T-cell (primary cell): ENCODE measurements around the gene COL10A1. TPM values are rescaled to one million over a fixed set of nuclear protein-coding genes. Genes with fewer than 3 reads are reported as not detected.

Experiments
- ATAC-seq, 4 experiments: fragments of 200-7000 bp in 3 of 4; fragments of 150-1000 bp in 1 of 4; cut with Tn5 transposase; replicated peaks in 1 of 4; 1 replicate in 3 of 4; 2 replicates in 1 of 4; pipeline ENCODE4 v1.10.0; 2021; ENCODE audit warnings: moderate library complexity in 3 of 4, mild to moderate bottlenecking in 2 of 4, moderate number of reproducible peaks in 1 of 4
- CTCF ChIA-PET, 2 donors: fragments of 300-600 bp; sonication (Branson Sonifier 250); formaldehyde crosslinking; loops; one replicate each; lab custom pipeline; 2022; ENCODE audit warnings: antibody characterized with exemption in 2 of 2; lab: Charles Lee
- POLR2A ChIA-PET, 2 donors: fragments of 300-600 bp; sonication (Branson Sonifier 250); formaldehyde crosslinking; loops; one replicate each; lab custom pipeline; 2022; ENCODE audit warnings: antibody characterized with exemption in 2 of 2; lab: Charles Lee
- DNase-seq, 35 experiments: peaks; one replicate each; pipeline versions ENCODE4 v3.0.0 to v3.0.0-alpha.2; 2013 to 2023
- H3K27ac ChIP-seq: one replicate; pipeline ENCODE4 v1.5.1; 2013; ENCODE audit warnings: low read length
- H3K27me3 ChIP-seq, 2 experiments: replicated peaks in 1 of 2; 1 replicate in 1 of 2; 2 replicates in 1 of 2; pipeline versions ENCODE4 v1.6.1 to v1.7.0; 2013; ENCODE audit warnings: low read length in 1 of 2, mixed read lengths in 1 of 2; ENCODE audit not compliant: control insufficient read depth in 2 of 2, insufficient read depth in 2 of 2; ENCODE audit errors: extremely low read depth in 1 of 2
- H3K36me3 ChIP-seq, 2 donors: 1 replicate in 1 of 2; 2 replicates in 1 of 2; pipeline versions ENCODE4 v1.6.1 to v1.7.0; 2013; ENCODE audit warnings: low read length in 1 of 2; ENCODE audit not compliant: control insufficient read depth in 2 of 2, insufficient read depth in 1 of 2; ENCODE audit errors: extremely low read depth in 1 of 2
- H3K4me1 ChIP-seq, 2 experiments: 1 replicate in 1 of 2; 2 replicates in 1 of 2; pipeline versions ENCODE4 v1.6.1 to v1.7.0; 2013; ENCODE audit warnings: low read length in 2 of 2, mixed read lengths in 1 of 2; ENCODE audit not compliant: insufficient read depth in 2 of 2, control insufficient read depth in 1 of 2; ENCODE audit errors: extremely low read depth in 1 of 2
- H3K4me3 ChIP-seq, 2 donors: 1 replicate in 1 of 2; 2 replicates in 1 of 2; pipeline versions ENCODE4 v1.5.1 to v1.7.0; 2013; ENCODE audit warnings: mild to moderate bottlenecking in 2 of 2, low read length in 1 of 2, moderate library complexity in 1 of 2; ENCODE audit not compliant: control insufficient read depth in 1 of 2; ENCODE audit errors: extremely low read depth in 1 of 2
- H3K9me3 ChIP-seq: 2 replicates; pipeline ENCODE4 v1.7.0; 2013
- H3K27ac Mint-ChIP-seq, 2 donors: one replicate each; pipeline ENCODE4 v1.8.0; 2020 to 2021; ENCODE audit warnings: mild to moderate bottlenecking in 2 of 2, mixed read lengths in 2 of 2
- H3K27me3 Mint-ChIP-seq, 2 donors: one replicate each; pipeline ENCODE4 v1.8.0; 2021 to 2022; ENCODE audit warnings: mixed read lengths in 2 of 2
- H3K36me3 Mint-ChIP-seq: one replicate; pipeline ENCODE4 v1.8.0; 2021; ENCODE audit warnings: mixed read lengths
- H3K4me1 Mint-ChIP-seq, 3 donors: one replicate each; pipeline ENCODE4 v1.8.0; 2020 to 2022; ENCODE audit warnings: mixed read lengths in 3 of 3, mild to moderate bottlenecking in 1 of 3
- H3K4me3 Mint-ChIP-seq, 3 donors: one replicate each; pipeline ENCODE4 v1.8.0; 2020 to 2022; ENCODE audit warnings: mild to moderate bottlenecking in 3 of 3, mixed read lengths in 3 of 3, moderate library complexity in 3 of 3
- H3K9me3 Mint-ChIP-seq, 3 donors: one replicate each; pipeline ENCODE4 v1.8.0; 2020 to 2022; ENCODE audit warnings: mixed read lengths in 3 of 3
- WGBS: methylation state at CpG from one replicate; pipeline ENCODE4 v1.1.5; 2013; ENCODE audit warnings: missing lambda C conversion rate; ENCODE audit not compliant: insufficient coverage; 5-methylcytosine and 5-hydroxymethylcytosine counted together
- total RNA-seq, 35 experiments: library from RNA in 6 of 35; stranded (reverse) in 6 of 35; fragments of 120-200 nt in 1 of 35; gene quantifications; one replicate each; pipeline versions ENCODE4 v1.2.1 to v1.2.4 and lab custom pipeline; 2013 to 2026

COL10A1 gene
- total RNA-seq, 5 donors from 2014 or later (not counting 1 experiment from before 2014, with no cell fraction given) = not detected

DNA sequence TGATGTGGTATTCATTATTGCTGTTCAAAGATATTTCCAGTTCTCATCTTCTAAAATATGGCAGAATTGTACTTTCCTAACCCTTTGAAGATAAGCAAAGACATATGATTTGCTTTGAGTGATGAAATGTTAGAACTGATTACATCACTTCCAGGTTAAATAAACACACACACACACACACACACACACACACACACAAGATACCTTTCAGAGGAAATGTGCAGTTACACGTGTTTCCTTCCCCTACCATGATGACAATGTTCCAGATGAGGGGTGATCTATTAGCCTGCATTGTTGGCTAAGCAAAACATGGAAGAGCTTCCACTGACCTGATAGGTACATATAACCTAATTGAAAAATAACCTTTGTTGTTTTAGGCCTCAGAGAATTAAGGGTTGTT lies 53.6 kb downstream of the COL10A1 start:
- Histone ChIP-seq H3K4me3 (no peak overlapping the region), H3K27me3 (no peaks in the 10 kb centered on the region), H3K36me3 (no peaks in the 10 kb centered on the region), H3K4me1 (no peaks in the 10 kb centered on the region), H3K27ac (no peak overlapping the region), H3K9me3 (no peaks in the 10 kb centered on the region)
- ATAC-seq = no peak
- DNase-seq = no peak
- H3K4me3 Mint-ChIP-seq = no peak overlapping the region
- no CpG with 5 or more reads among the region's 1 CpG for WGBS
- peaks cover 2 to 4% of the 10 kb centered on the region in 2 donors for H3K27me3 Mint-ChIP-seq
- H3K4me1 Mint-ChIP-seq = peaks cover 0 to 2% (median 0%) of the 10 kb centered on the region in 3 donors
- ChIA-PET CTCF (no interaction called here), POLR2A (no interaction called here)
- H3K36me3 Mint-ChIP-seq = no peaks in the 10 kb centered on the region
- no peak overlapping the region for H3K27ac Mint-ChIP-seq
- no peaks in the 10 kb centered on the region for H3K9me3 Mint-ChIP-seq

DNA sequence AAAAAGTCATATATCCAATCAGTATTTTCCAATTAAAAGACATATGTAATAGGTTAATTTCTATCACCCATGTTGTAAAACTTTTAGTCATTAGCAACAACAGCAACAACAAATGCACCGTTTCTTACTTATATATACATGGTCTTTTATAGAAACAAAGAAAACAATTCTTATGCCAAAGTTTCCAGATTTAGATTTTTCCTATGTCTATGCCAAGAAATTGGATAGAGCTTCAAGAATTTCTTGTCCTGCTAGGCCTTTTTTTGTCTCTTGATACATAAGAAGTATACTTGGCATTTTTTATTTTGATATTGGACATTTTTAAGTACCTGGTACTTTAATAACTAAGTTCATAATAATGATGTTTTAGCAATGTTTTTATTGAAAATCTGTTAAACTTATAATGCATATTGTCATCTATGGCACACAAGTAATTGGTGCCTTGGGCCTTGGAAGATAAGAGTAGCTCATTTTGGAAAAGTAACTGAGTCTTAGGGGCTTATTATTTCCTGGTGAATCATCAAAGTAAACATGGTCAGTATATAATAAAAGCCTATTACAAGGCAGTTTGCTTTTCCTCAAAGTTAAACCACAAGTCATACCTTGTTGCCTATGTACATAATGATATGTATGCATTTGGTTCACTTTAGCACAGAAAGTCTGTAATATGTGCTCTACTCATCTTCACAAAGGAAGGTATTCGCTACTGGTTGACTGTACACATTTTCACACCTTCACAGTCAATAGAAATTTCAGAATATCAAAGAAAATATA lies 55.1 kb downstream of the COL10A1 start:
- peaks cover 0 to 2% (median 0%) of the 10 kb centered on the region in 3 donors for H3K4me1 Mint-ChIP-seq
- POLR2A ChIA-PET = interaction anchor here in 1 of 2 donors (0.7 kb wide), 1 partner anchor 15 kb away, joined by 3 read pairs; no protein-coding TSS in a partner anchor
- no peaks in the 10 kb centered on the region for H3K4me1 ChIP-seq
- no peaks in the 10 kb centered on the region for H3K9me3 ChIP-seq
- DNase-seq (no peak), ATAC-seq (no peak)
- no peak overlapping the region for H3K4me3 Mint-ChIP-seq
- CTCF ChIA-PET = no interaction called here
- WGBS = 100% methylated on average over 1 of the region's 2 CpGs
- H3K27ac Mint-ChIP-seq = no peak overlapping the region
- no peak overlapping the region for H3K27ac ChIP-seq
- no peaks in the 10 kb centered on the region for H3K36me3 Mint-ChIP-seq
- no peaks in the 10 kb centered on the region for H3K27me3 ChIP-seq
- no peaks in the 10 kb centered on the region for H3K9me3 Mint-ChIP-seq
- no peak overlapping the region for H3K4me3 ChIP-seq
- H3K27me3 Mint-ChIP-seq = peaks cover 2 to 8% of the 10 kb centered on the region in 2 donors
- no peaks in the 10 kb centered on the region for H3K36me3 ChIP-seq

DNA sequence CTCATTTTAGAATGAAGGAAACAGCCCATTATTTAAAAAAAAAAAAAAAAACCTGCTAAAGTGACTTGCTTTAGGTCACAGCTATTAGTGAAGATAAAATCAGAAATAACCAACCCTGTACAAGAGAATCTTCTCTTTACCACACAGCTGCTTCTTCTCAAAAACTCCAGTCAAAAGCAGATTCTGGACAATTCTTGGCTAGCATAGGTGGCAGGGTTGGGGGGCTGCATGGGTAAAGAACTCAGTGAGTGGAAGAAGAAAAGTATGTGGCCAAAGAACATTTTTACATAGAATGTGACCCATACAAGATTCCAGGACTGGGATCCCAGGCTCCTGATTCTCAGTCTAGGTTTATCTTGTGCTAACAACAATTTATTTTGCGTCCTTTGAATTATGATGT lies 55.8 kb downstream of the COL10A1 start:
- DNase-seq (no peak), ATAC-seq (no peak)
- Histone ChIP-seq H3K4me3 (no peak overlapping the region), H3K9me3 (no peaks in the 10 kb centered on the region), H3K27ac (no peak overlapping the region), H3K4me1 (no peaks in the 10 kb centered on the region), H3K36me3 (no peaks in the 10 kb centered on the region), H3K27me3 (no peaks in the 10 kb centered on the region)
- WGBS = no CpG with 5 or more reads among the region's 1 CpG
- CTCF ChIA-PET = no interaction called here
- H3K4me1 Mint-ChIP-seq = peaks cover 0 to 2% (median 0%) of the 10 kb centered on the region in 3 donors
- no peak overlapping the region for H3K27ac Mint-ChIP-seq
- H3K36me3 Mint-ChIP-seq = no peaks in the 10 kb centered on the region
- POLR2A ChIA-PET = interaction anchor here in 1 of 2 donors (0.6 kb wide), 1 partner anchor 720 kb away, joined by 4 read pairs; no protein-coding TSS in a partner anchor
- no peak overlapping the region for H3K4me3 Mint-ChIP-seq
- peaks cover 2 to 8% of the 10 kb centered on the region in 2 donors for H3K27me3 Mint-ChIP-seq
- H3K9me3 Mint-ChIP-seq = no peaks in the 10 kb centered on the region

Other genes with a start within 250 kb of the COL10A1 start
- under 1 TPM; 0.02 to 0.07 (median 0.06) TPM for gene FRK, start 65.2 kb downstream of the COL10A1 start, total RNA-seq
- 10 to 100 TPM; 33.8 to 47.3 (median 38.1) TPM for gene NT5DC1, start 25.3 kb downstream of the COL10A1 start, total RNA-seq
- 10 to 100 TPM; 18.6 to 60.2 (median 22.4) TPM for gene TSPYL4, start 127.9 kb upstream of the COL10A1 start, total RNA-seq
- gene TSPYL1, start 153.8 kb upstream of the COL10A1 start, total RNA-seq = 100 to 1,000 TPM in 2 of 5 donors, 10 to 100 TPM in 3; 83.4 to 215 (median 86.8) TPM
- 1 to 10 TPM; 5.9 to 9.3 (median 7.4) TPM for gene DSE, start 244.8 kb upstream of the COL10A1 start, total RNA-seq